HepG2 (cell line): ENCODE results near the gene SLC4A9. TPM values are rescaled to one million over a fixed set of nuclear protein-coding genes. Genes with fewer than 3 reads are reported as not detected.

Experiments
- AKAP8 ChIP-seq: sonication (generic); formaldehyde crosslinking; IDR thresholded peaks from 2 replicates; pipeline ENCODE4 v1.5.1; 2020; ENCODE audit warnings: mild to moderate bottlenecking, missing genetic modification reagents
- ATF1 ChIP-seq: IDR thresholded peaks from 2 replicates; pipeline ENCODE4 v1.6.1; 2016; ENCODE audit warnings: mild to moderate bottlenecking, control low read depth
- BRD4 ChIP-seq: sonication (generic); formaldehyde crosslinking; IDR thresholded peaks from 2 replicates; pipeline ENCODE4 v1.4.0; 2020; ENCODE audit warnings: missing genetic modification reagents
- BRF2 ChIP-seq: sonication (generic); formaldehyde crosslinking; IDR thresholded peaks from 2 replicates; pipeline ENCODE4 v1.8.1; 2022; ENCODE audit warnings: mild to moderate bottlenecking, missing genetic modification reagents
- E2F2 ChIP-seq: sonication (generic); formaldehyde crosslinking; IDR thresholded peaks from 2 replicates; pipeline ENCODE4 v1.4.0; 2020; ENCODE audit warnings: missing genetic modification reagents, borderline replicate concordance
- GATAD2A ChIP-seq: IDR thresholded peaks from 2 replicates; pipeline ENCODE4 v1.6.1; 2016
- IRF9 ChIP-seq: sonication (generic); formaldehyde crosslinking; IDR thresholded peaks from 2 replicates; pipeline ENCODE4 v1.8.0; 2022; ENCODE audit warnings: missing genetic modification reagents, mild to moderate bottlenecking, borderline replicate concordance
- RNF219 ChIP-seq: sonication (generic); formaldehyde crosslinking; IDR thresholded peaks from 2 replicates; pipeline ENCODE4 v1.5.0; 2020; ENCODE audit warnings: mild to moderate bottlenecking, missing genetic modification reagents
- SKIL ChIP-seq: sonication (generic); formaldehyde crosslinking; IDR thresholded peaks from 2 replicates; pipeline ENCODE4 v1.8.0; 2022; ENCODE audit warnings: missing genetic modification reagents, mild to moderate bottlenecking, moderate library complexity, borderline replicate concordance
- STAT6 ChIP-seq: sonication (generic); formaldehyde crosslinking; IDR thresholded peaks from 2 replicates; pipeline ENCODE4 v1.4.0; 2020; ENCODE audit warnings: missing genetic modification reagents, mild to moderate bottlenecking, borderline replicate concordance
- TBX2 ChIP-seq: sonication (generic); formaldehyde crosslinking; IDR thresholded peaks from 2 replicates; pipeline ENCODE4 v1.5.0; 2020; ENCODE audit warnings: missing genetic modification reagents, mild to moderate bottlenecking, borderline replicate concordance
- TOE1 ChIP-seq: sonication (generic); formaldehyde crosslinking; IDR thresholded peaks from 2 replicates; pipeline ENCODE4 v1.4.0; 2020; ENCODE audit warnings: mild to moderate bottlenecking, missing genetic modification reagents
- ZBTB42 ChIP-seq: sonication (generic); formaldehyde crosslinking; IDR thresholded peaks from 2 replicates; pipeline ENCODE4 v1.5.0; 2020; ENCODE audit warnings: mild to moderate bottlenecking, missing genetic modification reagents
- ZFP82 ChIP-seq: sonication (generic); formaldehyde crosslinking; IDR thresholded peaks from 2 replicates; pipeline ENCODE4 v1.5.1; 2020; ENCODE audit warnings: mild to moderate bottlenecking, missing genetic modification reagents, borderline replicate concordance
- ZNF20 ChIP-seq: sonication (generic); formaldehyde crosslinking; IDR thresholded peaks from 2 replicates; pipeline ENCODE4 v1.4.0; 2020; ENCODE audit warnings: mild to moderate bottlenecking, moderate library complexity, missing genetic modification reagents
- ZNF264 ChIP-seq: sonication (generic); formaldehyde crosslinking; IDR thresholded peaks from 2 replicates; pipeline ENCODE4 v1.4.0; 2020; ENCODE audit warnings: missing genetic modification reagents
- ZNF530 ChIP-seq: sonication (generic); formaldehyde crosslinking; IDR thresholded peaks from 2 replicates; pipeline ENCODE4 v1.5.0; 2020; ENCODE audit warnings: low read depth, mild to moderate bottlenecking, missing genetic modification reagents
- ZNF747 ChIP-seq: sonication (generic); formaldehyde crosslinking; IDR thresholded peaks from 2 replicates; pipeline ENCODE4 v1.8.1; 2023; ENCODE audit warnings: missing genetic modification reagents, mild to moderate bottlenecking, borderline replicate concordance
- ZNF788 ChIP-seq: sonication (generic); formaldehyde crosslinking; IDR thresholded peaks from 2 replicates; pipeline ENCODE4 v1.5.0; 2020; ENCODE audit warnings: mild to moderate bottlenecking, missing genetic modification reagents, borderline replicate concordance
- ZSCAN22 ChIP-seq: sonication (generic); formaldehyde crosslinking; IDR thresholded peaks from 2 replicates; pipeline ENCODE4 v1.4.0; 2020; ENCODE audit warnings: mild to moderate bottlenecking, missing genetic modification reagents
- polyA plus RNA-seq, 8 experiments: library from polyadenylated mRNA; depleted of rRNA in 3 of 8; stranded (reverse) in 7 of 8; unstranded in 1 of 8; fragments of >200 nt; fragmentation: Illumina TruSeq in 4 of 8; extraction: Trizol in 4 of 8; gene quantifications; 2 replicates each; pipeline versions ENCODE4 v1.2.1 to v1.2.3, GENCODE V29; 2011 to 2016; ENCODE audit warnings: low read depth in 4 of 8, missing spikeins in 1 of 8, mixed read lengths in 1 of 8; ENCODE audit not compliant: insufficient read depth in 1 of 8
- total RNA-seq, 5 experiments: library from RNA; depleted of rRNA; stranded (reverse); fragments of >200 nt; fragmentation: Illumina TruSeq; extraction: Trizol; gene quantifications; 2 replicates each; pipeline ENCODE4 v1.2.3, GENCODE V29; 2016; ENCODE audit warnings: low read depth in 1 of 5

SLC4A9 gene
- total and polyA plus RNA-seq, 2 of the 13 experiments (the other 11 are each of a cell fraction or from before 2014, with no cell fraction given) = not detected

- TF ChIP-seq STAT6 (CRISPR knock-in tag) = no peak
- TF ChIP-seq GATAD2A (CRISPR knock-in tag) = no peak
- no peak for TF ChIP-seq ZNF788
- no peak; the same call in 1 of the 2 replicates for TF ChIP-seq TBX2 (CRISPR knock-in tag)
- no peak for TF ChIP-seq IRF9
- TF ChIP-seq TOE1 (CRISPR knock-in tag) = no peak
- TF ChIP-seq BRD4 (CRISPR knock-in tag) = no peak
- TF ChIP-seq ZNF20 (CRISPR knock-in tag) = no peak
- no peak for TF ChIP-seq ZNF530
- no peak for TF ChIP-seq ZFP82 (CRISPR knock-in tag)
- no peak for TF ChIP-seq RNF219
- no peak for TF ChIP-seq E2F2 (CRISPR knock-in tag)
- TF ChIP-seq AKAP8 (CRISPR knock-in tag) = no peak
- no peak for TF ChIP-seq ZNF747
- no peak for TF ChIP-seq ATF1 (CRISPR knock-in tag)
- TF ChIP-seq ZSCAN22 = no peak
- TF ChIP-seq SKIL = no peak
- no peak for TF ChIP-seq ZNF264
- no peak for TF ChIP-seq BRF2
- TF ChIP-seq ZBTB42 = no peak
These were observed 14.1 kb upstream of the SLC4A9 start (continued) for GRCh38 chr5:140345919-140346347.
